GM21360 (cell line): ENCODE measurements around the gene RELCH.
"Not testable (repeated sequence)": the region's sequence is repeated elsewhere in the genome, so short reads cannot be mapped to it uniquely, and the experiment has no call there.

Source experiments
- ATAC-seq: cut with Tn5 transposase; IDR thresholded peaks from one replicate; pipeline ENCODE4 v1.9.1; 2021; ENCODE audit warnings: mild to moderate bottlenecking, moderate library complexity; ENCODE audit not compliant: unreplicated experiment

Gene RELCH, protein sequence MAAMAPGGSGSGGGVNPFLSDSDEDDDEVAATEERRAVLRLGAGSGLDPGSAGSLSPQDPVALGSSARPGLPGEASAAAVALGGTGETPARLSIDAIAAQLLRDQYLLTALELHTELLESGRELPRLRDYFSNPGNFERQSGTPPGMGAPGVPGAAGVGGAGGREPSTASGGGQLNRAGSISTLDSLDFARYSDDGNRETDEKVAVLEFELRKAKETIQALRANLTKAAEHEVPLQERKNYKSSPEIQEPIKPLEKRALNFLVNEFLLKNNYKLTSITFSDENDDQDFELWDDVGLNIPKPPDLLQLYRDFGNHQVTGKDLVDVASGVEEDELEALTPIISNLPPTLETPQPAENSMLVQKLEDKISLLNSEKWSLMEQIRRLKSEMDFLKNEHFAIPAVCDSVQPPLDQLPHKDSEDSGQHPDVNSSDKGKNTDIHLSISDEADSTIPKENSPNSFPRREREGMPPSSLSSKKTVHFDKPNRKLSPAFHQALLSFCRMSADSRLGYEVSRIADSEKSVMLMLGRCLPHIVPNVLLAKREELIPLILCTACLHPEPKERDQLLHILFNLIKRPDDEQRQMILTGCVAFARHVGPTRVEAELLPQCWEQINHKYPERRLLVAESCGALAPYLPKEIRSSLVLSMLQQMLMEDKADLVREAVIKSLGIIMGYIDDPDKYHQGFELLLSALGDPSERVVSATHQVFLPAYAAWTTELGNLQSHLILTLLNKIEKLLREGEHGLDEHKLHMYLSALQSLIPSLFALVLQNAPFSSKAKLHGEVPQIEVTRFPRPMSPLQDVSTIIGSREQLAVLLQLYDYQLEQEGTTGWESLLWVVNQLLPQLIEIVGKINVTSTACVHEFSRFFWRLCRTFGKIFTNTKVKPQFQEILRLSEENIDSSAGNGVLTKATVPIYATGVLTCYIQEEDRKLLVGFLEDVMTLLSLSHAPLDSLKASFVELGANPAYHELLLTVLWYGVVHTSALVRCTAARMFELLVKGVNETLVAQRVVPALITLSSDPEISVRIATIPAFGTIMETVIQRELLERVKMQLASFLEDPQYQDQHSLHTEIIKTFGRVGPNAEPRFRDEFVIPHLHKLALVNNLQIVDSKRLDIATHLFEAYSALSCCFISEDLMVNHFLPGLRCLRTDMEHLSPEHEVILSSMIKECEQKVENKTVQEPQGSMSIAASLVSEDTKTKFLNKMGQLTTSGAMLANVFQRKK

DNA sequence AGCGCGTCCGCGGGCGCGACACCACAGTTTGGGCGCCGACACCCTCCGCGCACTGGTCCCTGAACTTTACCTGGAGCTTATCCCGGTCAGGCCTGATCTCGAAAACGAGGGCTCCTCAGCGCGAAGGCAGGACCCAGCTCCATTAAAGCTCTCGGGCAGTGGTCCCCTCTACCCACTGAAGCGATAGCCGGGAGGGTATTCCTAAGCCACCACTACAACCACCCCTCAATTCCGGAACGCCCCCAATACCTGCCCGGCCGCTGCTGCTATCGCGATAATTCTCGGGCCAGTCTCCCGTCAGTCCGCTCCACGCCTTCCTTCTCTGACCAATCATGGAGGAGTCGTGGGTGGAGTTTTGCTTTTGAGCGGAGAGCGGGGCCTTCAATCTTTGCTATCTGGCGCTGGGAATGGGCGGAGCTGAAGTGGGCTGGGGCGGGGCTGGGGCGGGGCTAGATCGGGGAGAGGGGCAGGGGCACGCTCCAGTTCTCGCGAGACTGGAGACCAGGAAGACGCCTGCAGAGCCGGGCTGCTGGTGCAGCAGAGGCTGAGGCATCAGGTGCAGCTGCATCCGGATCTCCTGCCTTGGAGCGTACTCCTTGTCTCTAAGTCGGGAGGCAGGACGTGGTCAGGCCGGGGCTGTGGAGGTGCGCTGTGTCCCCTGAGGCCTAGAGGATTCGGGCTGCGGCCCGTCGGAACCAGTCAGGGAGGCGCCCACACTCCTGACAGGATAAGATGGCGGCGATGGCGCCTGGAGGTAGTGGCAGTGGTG is at the start of gene RELCH, which contains the start of gene PIGN:
TSS of gene RELCH (plus strand) at position 482 of the 769 bp plus-strand sequence. CDS start at position 733, 251 bp downstream.
TSS of gene PIGN (minus strand) at position 283 of the 769 bp plus-strand sequence. CDS start 25,703 bp downstream, outside the sequence.
- ATAC-seq = peak; percentile 87

GRCh38 chr18:62138461-62139235 is 48.4 kb upstream of the RELCH start:
- ATAC-seq = no peak

- no peak for ATAC-seq
Measured at GRCh38 chr18:62140259-62140658, 46.8 kb upstream of the RELCH start.

DNA sequence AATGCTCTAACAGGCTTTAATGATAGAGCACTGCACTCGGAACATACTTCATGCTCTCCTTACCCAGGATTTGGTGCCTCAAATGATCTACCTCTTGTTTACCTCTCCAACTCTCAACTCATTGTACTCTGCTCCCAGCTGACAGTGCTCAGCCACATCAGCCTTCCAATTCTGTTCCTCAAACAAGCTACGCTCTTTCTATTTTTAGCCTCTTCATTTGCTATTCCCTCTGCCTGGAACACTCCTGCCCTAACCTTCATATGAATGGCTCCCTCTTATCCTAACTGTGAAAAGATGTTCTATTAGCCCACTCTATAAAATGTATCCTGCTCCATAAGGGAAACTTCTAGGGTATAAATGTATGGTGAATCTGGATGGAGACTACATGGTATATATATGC is 42.7 kb upstream of the RELCH start:
- no peak for ATAC-seq

DNA sequence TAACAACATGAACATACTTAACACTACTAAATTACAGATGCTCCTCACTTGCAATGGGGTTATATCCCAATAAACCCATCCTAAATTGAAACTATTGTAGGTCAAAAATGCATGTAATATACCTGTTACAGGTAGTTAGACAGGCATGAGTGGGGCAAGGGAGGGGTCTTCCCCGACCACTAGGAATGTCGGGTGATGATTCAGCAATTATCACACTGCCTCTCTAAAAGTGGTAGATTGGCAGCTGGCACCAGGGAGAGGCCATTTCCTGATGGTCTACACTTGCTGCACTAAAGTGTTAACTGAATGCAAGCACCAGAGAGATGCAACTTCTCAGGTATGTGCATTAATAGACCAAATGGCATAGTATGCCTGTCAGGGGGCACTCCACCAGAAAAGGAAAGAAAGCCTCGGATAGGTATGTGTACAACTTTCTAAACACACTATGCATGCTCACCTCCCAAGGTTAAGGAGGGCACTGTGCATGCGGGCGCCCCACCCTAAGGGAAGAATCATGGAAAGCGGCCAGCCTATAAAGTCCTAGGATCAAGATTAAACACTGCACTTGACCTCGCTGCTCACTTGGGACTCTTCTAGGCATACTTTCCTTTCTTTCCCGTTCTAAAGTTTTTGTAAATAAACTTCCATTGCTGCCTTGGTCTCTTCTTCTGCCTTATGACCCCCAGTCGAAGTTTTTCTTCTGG is 35.8 kb upstream of the RELCH start:
- no peak for ATAC-seq

DNA sequence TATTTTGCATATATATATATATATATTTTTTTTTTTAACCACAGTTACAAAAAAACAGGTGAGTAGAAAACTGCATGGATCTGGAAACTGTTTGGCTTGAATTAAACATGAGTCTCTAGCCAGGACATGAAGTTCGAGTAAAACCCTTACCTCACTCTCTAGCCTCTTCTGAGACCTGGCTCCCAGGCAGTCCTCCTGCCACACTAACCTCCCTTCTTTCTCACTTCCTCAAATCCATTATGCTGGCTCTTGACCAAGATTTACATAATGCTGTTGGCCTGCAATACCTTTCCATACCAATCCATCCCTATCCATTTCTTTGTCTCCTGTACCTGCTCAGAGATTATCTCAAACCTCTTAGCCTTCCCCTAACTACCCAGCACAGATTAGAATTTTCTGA is 34.2 kb upstream of the RELCH start:
- ATAC-seq = no peak

DNA sequence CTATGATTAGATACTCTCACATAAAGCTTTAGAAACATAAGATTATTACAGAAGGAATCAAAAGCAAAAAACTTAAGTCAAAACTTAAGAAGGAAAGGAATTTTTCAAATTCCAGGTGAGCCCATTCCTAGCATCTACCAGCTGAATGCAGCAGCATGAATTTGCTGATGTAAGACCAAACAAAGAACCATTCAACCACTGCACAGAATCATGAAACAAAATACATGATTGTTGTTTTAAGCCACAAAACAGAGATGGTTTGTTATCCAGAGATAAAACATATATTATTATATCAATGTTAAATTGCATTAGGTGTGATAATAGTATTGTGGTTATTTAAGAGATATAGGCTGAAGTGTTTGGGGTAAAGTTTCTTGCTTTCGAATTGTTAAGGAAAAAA is 29.2 kb upstream of the RELCH start:
- ATAC-seq = no peak

GRCh38 chr18:62164310-62164709 is 22.7 kb upstream of the RELCH start:
- no peak for ATAC-seq

GRCh38 chr18:62164855-62165487 is 22.1 kb upstream of the RELCH start:
- ATAC-seq = no peak

DNA sequence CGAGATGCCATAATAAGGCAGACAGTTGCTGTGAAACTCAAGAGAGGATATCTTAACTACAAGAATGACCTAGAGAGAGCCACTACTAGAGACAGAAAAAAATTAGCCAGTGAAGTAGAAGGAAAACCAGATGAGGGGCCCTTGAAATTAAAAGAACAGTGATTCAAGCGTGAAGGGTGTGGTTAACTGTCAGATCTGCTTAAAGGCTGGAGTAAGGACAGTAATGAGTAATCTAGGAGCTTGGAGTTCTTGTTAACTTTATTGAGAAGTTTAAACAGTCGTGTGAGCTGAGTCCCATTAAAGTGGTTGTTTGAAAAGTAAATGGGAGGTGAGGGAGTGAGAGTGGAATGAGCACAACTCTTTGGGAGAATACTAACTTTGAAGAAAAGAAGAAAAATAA is 21.5 kb upstream of the RELCH start:
- ATAC-seq = no peak

DNA sequence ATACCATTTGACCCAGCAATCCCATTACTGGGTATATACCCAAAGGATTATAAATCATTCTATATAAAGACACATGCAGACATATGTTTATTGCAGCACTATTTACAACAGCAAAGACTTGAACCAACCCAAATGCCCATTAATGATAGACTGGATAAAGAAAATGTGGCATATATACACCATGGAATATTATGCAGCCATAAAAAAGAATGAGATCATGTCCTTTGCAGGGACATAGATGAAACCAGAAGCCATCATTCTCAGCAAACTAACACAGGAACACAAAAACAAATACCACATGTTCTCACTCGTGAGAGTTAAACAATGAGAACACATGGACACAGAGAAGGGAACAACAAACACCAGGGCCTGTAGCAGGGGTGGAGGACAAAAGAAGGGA is 20.5 kb upstream of the RELCH start:
- not testable (repeated sequence) for ATAC-seq

- ATAC-seq = no peak
Measured at GRCh38 chr18:62170857-62171256, 16.2 kb upstream of the RELCH start.

DNA sequence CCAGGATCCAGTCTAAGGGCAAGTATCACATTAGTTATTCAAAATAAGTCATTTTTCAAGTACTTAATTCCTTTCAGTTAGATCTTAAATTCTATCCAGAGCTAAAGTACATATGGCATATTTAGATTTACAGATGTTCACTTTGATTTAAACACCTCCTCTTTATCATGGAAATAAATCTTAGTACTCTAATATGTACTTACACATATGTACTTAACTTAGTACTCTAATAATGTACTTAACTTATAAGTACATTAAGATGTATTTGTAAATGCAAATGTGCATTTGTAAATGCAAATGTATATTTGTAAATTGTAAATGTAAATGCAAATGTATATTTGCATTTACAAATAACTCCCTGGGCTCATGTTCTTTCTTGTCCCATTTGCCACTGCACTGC is 14.8 kb upstream of the RELCH start:
- no peak for ATAC-seq

DNA sequence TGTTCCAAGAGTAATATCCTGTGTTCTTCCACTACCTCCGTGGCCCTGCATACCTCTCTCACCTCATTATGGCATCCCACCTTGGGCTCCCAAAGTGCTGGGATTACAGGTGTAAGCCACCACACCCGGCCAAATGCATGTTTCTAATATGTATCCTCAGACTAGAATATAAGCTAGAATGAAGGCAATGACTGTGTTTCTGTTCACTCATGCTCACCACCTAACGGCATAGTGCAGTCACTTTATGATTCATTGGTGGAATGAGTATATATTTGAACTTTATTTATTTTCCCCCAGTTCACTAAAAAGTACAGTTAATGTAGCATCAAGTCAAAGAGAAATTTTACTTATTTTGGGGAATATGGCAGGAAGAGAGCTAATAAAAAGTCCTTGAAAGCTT is 11.5 kb upstream of the RELCH start:
- ATAC-seq = no peak

DNA sequence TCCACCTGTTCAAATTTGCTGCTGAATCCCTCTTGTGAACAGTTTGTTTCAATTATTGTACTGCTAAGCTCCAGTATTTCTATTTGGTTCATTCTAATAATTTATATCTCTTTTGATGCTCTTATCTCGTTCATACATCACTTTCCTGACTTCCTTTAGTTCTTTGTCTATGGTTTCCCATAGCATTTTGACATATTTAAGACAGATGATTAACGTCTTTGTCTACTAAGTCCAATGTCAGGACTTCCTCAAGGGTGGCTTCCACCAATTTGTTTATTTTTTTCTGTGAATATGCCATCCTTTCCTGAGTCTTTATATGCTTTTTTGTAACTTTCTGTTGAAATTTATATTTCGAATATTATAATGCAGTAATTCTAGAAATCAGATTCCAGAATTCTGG is 9.8 kb upstream of the RELCH start:
- no peak for ATAC-seq

- ATAC-seq = no peak
Measured at GRCh38 chr18:62179213-62179612, 7.8 kb upstream of the RELCH start.

GRCh38 chr18:62182220-62182619 is 4.8 kb upstream of the RELCH start:
- no peak for ATAC-seq

- ATAC-seq = no peak
Measured at GRCh38 chr18:62183578-62184195, 3.4 kb upstream of the RELCH start.
